ENCODE measurements around the gene AK9. TPM values are rescaled to one million over a fixed set of nuclear protein-coding genes. Genes with fewer than 3 reads are reported as not detected.
"Not testable (repeated sequence)": the region's sequence is repeated elsewhere in the genome, so short reads cannot be mapped to it uniquely, and the experiment has no call there.

The AK9 gene
- polyA plus RNA-seq, 1 donor from 2014 or later: 8.2 TPM

DNA sequence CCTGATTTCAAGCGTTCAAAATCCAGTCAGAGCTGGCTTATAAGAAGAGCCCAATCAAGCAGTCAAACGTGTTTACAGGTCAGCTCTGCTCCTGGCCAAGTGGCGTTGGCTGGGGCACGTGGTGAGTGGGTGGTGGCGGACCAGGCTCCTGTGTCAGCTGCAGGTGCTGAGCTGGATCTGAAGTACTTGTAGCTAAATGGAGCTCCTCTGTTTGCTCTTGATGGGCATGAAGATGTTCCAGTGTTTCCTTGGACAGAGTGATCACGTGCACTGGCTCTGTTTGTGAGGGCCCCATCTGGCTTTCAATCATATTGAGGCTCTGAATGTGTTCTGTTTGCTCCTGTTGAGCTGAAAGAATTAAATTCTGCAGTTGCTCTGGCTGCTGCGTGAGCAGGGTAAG, 225.2 kb downstream of the AK9 start:
- Mint-ChIP-seq H3K27me3 (no peaks in the 10 kb centered on the region), H3K4me1 (peaks cover 19 to 40% (median 38%) of the 10 kb centered on the region in 3 donors), H3K36me3 (peaks cover 6% of the 10 kb centered on the region), H3K4me3 (no peak overlapping the region), H3K27ac (no peak overlapping the region), H3K9me3 (no peaks in the 10 kb centered on the region)

DNA sequence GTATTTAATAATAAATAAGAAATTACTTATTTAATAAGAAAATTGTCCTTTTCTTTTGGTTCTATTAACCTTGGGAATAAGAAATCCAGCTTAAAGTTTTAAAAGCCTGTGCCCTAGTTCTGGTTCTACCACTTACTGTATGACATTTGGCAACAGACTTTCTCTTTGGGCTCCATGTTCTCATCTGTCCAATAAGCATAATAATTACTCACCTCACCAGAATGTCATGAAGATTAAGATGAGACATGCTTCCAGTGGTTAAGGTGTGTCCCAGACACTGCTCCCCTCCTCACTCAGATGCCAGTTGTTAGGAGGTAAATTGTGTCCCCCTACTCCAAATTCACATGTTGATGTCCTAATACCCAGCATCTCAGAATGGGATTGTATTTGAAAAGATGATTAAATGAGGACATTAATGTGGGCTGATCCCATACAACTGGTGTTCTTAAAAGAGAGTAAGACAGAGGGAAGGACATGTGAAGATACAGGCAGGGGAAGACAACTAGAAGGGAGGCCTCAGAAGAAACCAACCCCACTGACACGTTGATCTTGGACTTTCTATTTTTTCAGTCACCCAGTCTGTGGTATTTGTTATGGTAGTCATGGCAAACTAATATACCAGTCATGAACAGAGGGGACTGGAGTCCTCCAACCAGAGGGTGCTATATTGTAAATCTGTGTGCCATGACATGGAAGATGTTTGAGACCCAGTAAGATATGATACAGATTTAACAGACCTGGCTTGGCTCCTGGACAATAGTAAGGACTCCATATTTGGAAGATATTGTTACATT, 229.1 kb downstream of the AK9 start:
- Mint-ChIP-seq H3K9me3 (no peaks in the 10 kb centered on the region), H3K27me3 (no peaks in the 10 kb centered on the region), H3K4me1 (peaks cover 39 to 52% (median 39%) of the 10 kb centered on the region in 3 donors), H3K27ac (peak overlapping the region; percentile 66 to 92 (median 90)), H3K4me3 (peak overlapping the region in 1 of 4 donors; percentile 7), H3K36me3 (peaks cover 11% of the 10 kb centered on the region)

DNA sequence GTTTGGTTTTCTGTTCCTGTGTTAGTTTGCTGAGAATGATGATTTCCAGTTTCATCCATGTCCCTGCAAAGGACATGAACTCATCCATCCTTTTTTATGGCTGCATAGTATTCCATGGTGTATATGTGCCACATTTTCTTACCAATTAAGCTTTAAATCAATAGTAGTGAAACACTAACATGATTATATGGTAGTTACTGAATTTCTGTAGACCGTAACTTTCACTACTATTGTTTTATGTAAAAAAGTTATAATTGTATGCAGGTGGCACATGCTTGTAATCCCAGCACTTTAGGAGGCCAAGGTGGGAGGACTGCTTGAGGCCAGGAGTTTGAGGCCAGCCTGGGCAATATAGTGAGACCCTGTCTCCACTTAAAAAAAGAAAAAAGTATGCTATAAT, 229.8 kb downstream of the AK9 start:
- H3K27me3 Mint-ChIP-seq, H3K4me3 Mint-ChIP-seq, H3K9me3 Mint-ChIP-seq: not testable (repeated sequence)
- Mint-ChIP-seq H3K27ac (peak overlapping the region; percentile 51 to 65 (median 53)), H3K36me3 (peaks cover 11% of the 10 kb centered on the region), H3K4me1 (peaks cover 42 to 55% (median 46%) of the 10 kb centered on the region in 3 donors)

DNA sequence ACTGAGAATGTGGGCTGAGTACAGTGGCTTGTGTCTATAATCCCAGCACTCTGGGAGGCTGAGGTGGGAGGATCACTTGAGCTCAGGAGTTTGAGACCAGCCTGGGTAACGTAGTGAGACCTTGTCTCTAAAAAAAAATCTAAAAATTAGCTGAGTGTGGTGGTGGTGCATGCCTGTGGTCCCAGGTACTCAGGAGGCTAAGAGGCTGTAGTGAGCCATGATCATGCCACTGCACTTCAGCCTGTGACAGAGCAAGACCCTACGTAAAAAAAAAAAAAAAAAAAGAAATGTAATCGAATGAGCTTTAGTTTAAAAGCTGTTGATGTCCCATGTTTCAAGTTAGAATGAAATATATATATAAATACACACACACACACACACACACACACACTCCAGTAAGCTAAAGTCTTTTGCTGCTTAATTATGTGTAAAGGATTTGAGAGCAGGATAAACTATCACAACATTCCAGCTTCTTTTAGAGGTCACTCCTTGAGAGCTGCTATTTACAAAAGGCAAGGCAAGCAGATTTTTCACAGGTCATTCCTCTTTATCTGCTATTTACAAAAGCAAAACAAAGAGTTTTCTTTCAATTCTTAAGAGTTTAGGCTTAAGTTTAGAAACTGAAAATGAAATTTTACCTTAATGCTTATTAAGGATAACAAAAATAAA, 230.7 kb downstream of the AK9 start:
- Mint-ChIP-seq H3K4me3 (peak overlapping the region in 1 of 4 donors; percentile 8), H3K9me3 (no peaks in the 10 kb centered on the region), H3K27me3 (no peaks in the 10 kb centered on the region), H3K4me1 (peaks cover 39 to 48% (median 43%) of the 10 kb centered on the region in 3 donors), H3K27ac (peak overlapping the region; percentile 51 to 96 (median 65)), H3K36me3 (peaks cover 11% of the 10 kb centered on the region)

DNA sequence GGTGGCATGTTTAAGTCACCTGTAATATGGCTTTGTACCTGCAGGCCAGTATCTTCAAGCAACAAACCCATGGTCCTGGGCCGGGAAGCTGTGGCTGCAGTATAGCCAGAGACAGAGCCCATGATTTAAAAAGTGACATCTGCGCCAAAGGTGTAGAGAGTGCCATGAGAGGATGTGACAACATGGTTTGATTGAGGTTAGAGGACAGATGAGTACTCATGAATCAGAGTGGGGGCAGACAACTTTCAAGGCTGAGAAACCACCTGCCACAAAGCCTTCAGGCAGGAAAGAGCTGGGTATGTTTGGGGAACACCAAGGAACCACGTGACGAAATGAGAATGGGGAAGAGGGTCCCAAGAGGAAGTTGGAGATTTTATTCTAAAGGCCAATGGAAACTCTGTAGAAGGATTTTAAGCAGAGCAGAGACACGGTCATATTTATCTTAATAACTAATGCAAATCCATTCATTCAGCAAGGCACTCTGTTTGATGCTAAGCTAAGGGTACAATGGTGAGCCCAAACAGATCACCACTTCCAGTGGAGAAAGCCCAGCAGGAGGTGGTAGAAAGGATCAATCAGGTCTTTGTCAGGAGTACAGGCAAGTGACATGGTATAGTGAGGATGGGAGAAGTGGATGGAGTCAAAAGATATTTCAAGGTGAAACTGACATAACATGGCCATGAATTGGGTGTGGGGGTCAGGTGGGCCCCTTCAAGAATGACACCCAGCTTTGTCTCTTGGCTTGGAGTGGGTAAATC, 232.0 kb downstream of the AK9 start:
- Mint-ChIP-seq H3K27ac (peak overlapping the region; percentile 51 to 96 (median 65)), H3K27me3 (no peaks in the 10 kb centered on the region), H3K4me1 (peaks cover 39 to 45% (median 44%) of the 10 kb centered on the region in 3 donors), H3K9me3 (no peaks in the 10 kb centered on the region), H3K36me3 (peaks cover 11% of the 10 kb centered on the region), H3K4me3 (peak overlapping the region; percentile 8 to 97 (median 40))

DNA sequence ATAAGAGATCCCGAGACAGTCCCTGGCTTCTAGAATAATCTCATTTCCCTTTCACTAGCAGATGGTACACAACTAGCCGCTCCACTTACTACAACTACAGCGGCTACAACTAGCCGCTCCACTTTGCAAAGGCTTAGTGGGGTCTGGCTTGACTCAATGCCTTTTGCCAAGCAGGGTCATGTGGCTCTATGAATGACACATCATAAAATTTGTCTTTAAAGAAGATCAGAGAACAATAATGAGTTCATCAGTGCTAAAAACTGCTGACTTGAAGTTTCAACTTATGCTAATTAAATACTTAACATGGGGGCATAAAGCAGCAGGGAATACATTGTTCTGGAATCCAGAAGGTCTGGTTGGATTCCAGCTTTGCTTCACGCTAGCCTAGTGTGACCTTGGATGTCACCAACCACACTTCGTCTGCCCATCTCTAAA, 233.4 kb downstream of the AK9 start:
- peaks cover 11% of the 10 kb centered on the region for H3K36me3 Mint-ChIP-seq
- H3K9me3 Mint-ChIP-seq: no peaks in the 10 kb centered on the region
- peak overlapping the region; percentile 92 to 97 (median 97) for H3K4me3 Mint-ChIP-seq
- H3K27me3 Mint-ChIP-seq: no peaks in the 10 kb centered on the region
- peak overlapping the region; percentile 51 to 96 (median 65) for H3K27ac Mint-ChIP-seq
- peaks cover 41 to 50% (median 45%) of the 10 kb centered on the region in 3 donors for H3K4me1 Mint-ChIP-seq

DNA sequence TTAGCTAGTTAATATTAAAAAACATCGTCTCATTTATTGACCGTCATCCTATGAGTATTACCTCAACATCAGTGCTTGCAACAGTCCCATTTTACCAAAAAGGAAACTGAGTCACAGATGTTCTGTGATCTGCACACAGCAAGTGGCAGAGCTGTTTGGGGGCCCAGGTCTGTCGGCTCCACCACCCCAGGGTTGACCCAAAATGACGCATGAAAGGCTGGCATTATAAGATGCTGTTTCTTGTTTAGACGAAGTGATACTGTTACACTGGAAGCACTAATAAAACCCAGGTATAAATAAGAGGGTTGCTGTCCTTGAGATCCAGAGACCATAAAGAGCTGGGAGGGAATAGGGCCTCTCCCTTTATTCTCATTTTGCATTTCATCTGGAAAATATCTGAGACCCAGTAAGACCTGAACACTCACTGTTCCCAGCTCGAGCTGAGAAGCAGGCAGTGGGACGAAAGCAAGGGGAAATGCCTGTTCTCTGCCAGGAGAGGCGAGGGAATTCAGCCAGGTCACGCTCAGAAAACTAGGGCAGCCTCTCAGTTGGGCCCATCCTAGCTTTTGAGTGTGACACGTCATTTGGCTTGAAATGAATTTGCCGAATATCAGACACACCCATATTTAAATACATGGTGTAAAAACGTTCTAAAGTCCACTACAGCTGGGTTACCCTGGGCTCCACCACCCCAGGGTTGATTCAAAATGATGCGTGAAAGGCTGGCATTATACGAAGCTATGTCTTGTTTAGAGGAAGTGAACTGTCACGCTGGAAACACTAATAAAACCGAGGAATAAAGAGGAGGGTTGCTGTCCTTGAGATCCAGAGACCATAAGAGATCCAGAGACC, 234.1 kb downstream of the AK9 start:
- Mint-ChIP-seq H3K9me3 (no peaks in the 10 kb centered on the region), H3K36me3 (peaks cover 11% of the 10 kb centered on the region), H3K27me3 (no peaks in the 10 kb centered on the region), H3K27ac (peak overlapping the region; percentile 51 to 96 (median 65)), H3K4me1 (peaks cover 39 to 49% (median 42%) of the 10 kb centered on the region in 3 donors), H3K4me3 (peak overlapping the region; percentile 92 to 97 (median 97))

DNA sequence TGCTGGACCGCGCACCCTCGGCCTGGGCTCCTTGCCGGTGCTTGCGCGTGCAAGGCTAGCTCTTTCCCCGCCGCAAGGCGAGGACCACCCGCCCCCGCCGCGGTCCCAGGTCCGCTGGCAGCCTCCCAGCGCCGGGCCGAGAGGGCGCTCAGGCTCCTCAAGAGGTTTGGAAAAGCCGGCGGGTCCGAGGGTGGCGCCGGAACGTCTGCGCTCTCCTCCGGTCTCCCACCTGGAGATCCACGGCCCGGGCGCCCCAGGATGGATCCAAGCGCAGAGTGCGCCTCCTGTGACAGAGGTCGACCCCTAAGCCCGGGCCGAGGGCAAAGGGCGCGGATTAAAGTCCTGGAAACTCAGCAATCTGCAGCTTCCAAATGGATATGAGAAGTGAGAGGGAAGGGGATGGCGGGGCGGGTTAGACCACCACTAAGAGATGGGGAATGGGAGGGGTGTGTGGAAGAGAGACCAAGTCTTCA, 234.9 kb downstream of the AK9 start:
- Mint-ChIP-seq H3K4me1 (peaks cover 41 to 47% (median 43%) of the 10 kb centered on the region in 3 donors), H3K27ac (peak overlapping the region; percentile 51 to 99 (median 65)), H3K36me3 (peaks cover 9% of the 10 kb centered on the region), H3K9me3 (no peaks in the 10 kb centered on the region), H3K4me3 (peak overlapping the region; percentile 92 to 97 (median 97)), H3K27me3 (no peaks in the 10 kb centered on the region)

DNA sequence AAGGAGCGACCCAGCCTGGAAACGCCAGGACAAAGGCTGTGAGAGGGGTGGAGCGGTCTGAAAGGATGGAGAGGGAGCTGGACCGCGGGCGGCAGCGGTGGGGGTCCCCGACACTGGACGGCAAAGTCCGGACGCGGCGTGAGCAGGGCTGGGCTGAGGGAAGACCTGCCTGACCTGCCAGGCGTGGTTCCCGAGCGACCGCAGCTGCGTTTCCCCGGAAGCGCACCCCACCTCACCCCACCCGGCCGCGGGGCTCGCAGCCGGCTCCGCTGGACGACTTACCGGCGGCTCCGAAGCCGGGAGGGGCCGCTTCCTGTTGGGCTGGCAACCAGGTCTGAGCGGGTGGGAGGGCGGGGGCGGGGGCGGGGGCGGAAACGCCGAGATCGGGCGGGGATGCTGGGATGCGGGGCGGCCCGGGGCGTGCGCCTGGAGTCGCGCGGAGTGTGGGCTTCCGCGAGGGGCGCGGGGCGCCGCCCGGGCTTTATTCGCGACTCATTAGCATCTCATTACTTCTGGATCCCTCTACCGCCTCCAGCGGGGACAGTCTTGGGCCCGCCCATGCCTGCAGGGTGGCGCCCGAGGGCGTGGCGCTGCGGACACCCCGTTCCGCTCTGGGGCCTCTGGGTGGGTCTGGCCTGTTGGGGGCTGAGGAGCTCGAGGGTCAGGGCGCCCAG, 235.4 kb downstream of the AK9 start, which contains the start of gene MICAL1:
Gene MICAL1, minus strand, starts transcription at position 336 of the 674 bp plus-strand sequence. CDS start 1,576 bp downstream, outside the sequence.
- Mint-ChIP-seq H3K4me3 (peak within 1 kb of the TSS; percentile 92 to 97 (median 97)), H3K36me3 (peaks cover 6% of the 10 kb centered on the region), H3K9me3 (no peaks in the 10 kb centered on the region), H3K27me3 (no peaks in the 10 kb centered on the region), H3K27ac (peak within 1 kb of the TSS; percentile 51 to 99 (median 97)), H3K4me1 (peaks cover 45 to 51% (median 47%) of the 10 kb centered on the region in 3 donors)

DNA sequence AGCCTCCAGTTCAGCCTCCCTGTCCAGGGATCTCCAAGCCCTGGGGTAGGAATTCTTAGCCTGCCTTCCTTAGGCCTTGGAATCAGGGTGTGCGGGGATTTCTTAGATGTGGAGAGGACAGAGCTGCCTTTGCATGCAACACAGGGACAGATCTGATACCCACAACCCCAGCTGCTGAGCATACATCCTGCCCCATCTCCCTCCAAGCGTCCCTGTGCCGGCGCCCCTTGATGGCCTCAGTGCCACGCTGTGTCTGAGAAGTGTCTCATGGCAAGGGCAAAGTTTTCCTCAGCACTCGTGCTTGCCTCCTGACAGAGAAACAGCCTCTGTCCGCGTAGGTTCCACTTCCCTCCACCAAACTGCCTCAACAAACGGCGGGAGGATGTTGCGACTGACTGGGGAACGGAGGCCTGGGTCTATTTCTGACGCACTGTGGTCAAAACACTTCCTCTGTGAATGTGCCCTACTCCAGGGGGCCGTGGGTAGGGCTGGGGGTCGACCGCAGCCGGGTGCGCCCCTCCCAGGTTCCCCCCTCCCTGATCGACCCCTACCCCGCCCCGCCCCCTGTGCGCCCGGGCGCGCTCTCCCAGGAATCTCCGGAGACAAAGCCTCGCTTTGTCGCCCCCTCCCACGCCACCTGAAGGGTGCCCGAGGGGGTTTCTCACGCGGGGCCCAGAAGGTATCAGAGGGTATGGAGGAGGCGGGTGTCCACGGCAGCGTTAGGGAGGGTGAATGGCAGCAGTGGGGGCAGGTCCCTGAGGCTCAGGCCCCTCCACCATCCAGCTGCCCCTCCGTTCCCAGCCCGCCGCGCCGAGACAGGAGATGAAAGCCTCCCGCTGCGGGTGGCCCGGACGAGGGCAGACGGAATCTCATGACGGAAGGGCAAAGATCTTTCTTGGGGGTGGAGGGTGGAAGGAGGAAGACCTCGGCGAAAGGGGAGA, 236.2 kb downstream of the AK9 start:
- Mint-ChIP-seq H3K9me3 (no peaks in the 10 kb centered on the region), H3K4me3 (peak overlapping the region; percentile 92 to 97 (median 97)), H3K27ac (peak overlapping the region; percentile 51 to 99 (median 97)), H3K4me1 (peaks cover 50 to 51% (median 50%) of the 10 kb centered on the region in 3 donors), H3K27me3 (no peaks in the 10 kb centered on the region), H3K36me3 (peaks cover 5% of the 10 kb centered on the region)

DNA sequence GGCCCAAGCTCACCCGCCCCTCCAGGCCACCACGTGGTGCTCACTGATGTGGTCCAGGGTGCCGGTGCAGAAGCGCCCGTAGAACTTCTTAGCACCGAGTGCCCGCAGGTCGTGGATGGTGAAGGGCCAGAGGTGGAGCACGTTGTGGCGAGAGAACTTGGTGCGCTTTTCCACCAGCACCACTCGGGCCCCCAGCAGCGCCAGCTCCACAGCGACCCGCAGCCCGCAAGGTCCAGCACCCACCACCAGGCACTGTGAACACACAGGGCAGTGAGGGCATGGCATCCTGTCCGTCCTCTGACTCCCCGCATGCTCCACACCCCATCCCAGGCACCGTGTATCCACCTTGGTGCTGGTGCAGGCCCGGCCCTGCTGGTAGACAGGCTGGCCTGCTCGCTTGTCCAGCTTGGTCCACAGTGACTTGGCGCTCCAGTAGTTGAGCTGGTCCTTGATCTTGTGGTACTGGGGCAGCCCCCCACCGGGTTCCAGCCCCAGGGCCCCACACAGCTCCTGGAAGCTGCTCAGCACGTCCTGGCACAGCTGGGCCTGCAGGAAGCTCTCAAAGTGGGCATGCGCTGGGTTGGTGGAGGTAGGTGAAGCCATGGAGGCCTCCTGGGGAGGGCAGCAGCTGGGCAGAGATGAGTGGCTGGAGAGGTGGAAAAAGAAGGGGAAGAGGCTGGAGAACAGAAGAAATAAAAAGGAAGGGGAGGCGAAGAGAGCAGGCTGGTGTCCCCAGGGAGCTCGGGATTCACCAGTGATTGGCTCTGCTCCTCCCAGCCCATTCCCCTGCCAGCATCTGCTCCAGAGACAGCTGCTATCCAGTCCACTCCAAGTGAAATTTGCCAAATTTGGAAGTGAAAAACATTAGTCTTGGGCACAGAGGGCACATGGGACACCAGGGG, 237.2 kb downstream of the AK9 start:
- H3K4me1 Mint-ChIP-seq: peaks cover 43 to 46% (median 46%) of the 10 kb centered on the region in 3 donors
- H3K27ac Mint-ChIP-seq: peak overlapping the region; percentile 51 to 99 (median 97)
- H3K27me3 Mint-ChIP-seq: no peaks in the 10 kb centered on the region
- H3K4me3 Mint-ChIP-seq: peak overlapping the region; percentile 92 to 97 (median 97)
- H3K9me3 Mint-ChIP-seq: no peaks in the 10 kb centered on the region
- H3K36me3 Mint-ChIP-seq: peaks cover 5% of the 10 kb centered on the region

DNA sequence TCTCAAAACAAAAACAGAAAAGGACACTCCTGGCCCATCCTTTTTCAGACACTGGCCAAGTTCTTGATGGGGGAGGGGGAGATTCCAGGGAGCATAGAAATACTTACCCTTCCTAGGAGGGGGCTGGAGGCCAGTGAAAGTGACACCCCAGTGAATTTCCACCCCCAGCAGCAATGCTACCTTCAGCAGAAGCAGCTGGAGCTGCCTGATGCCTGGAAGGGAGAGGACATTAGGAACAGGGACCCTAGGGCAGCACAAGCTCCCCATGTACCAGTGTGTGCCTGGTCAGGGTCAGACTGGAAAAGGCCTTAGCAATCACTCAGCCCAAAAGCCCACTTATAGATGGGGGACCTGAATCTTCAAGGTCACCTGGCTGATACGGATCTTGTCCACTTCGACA, 237.8 kb downstream of the AK9 start:
- H3K4me1 Mint-ChIP-seq: peaks cover 45 to 46% (median 46%) of the 10 kb centered on the region in 3 donors
- H3K27ac Mint-ChIP-seq: peak overlapping the region; percentile 51 to 99 (median 97)
- peaks cover 5% of the 10 kb centered on the region for H3K36me3 Mint-ChIP-seq
- H3K27me3 Mint-ChIP-seq: no peaks in the 10 kb centered on the region
- no peaks in the 10 kb centered on the region for H3K9me3 Mint-ChIP-seq
- H3K4me3 Mint-ChIP-seq: peak overlapping the region in 3 of 4 donors; percentile 30 to 92 (median 67)

All from IgD-negative memory B cell (primary cell).